Fibroblast of skin of scalp (primary cell): Measurements from ENCODE around the gene FAM171A2. TPM values are rescaled to one million over a fixed set of nuclear protein-coding genes. Genes with fewer than 3 reads are reported as not detected.
A peak's percentile ranks its signal among the peaks of the same experiment; 100 is the strongest.
"Not testable (repeated sequence)": the region's sequence is repeated elsewhere in the genome, so short reads cannot be mapped to it uniquely, and the experiment has no call there.

Experiments used
- DNase-seq: peaks from one replicate; pipeline ENCODE4 v3.0.0-alpha.2; 2013
- polyA plus RNA-seq, 2 experiments: library from polyadenylated mRNA; unstranded; fragments of 120-200 nt; gene quantifications; one replicate each; pipeline ENCODE4 v1.2.1, GENCODE V29; 2013; ENCODE audit not compliant: insufficient read length in 2 of 2

The FAM171A2 gene
- polyA plus RNA-seq (2013, experiment 1 of 2; ENCODE audit: insufficient read length) = 7.8 TPM
- 10.5 TPM for polyA plus RNA-seq (2013, experiment 2 of 2; ENCODE audit: insufficient read length)

DNA sequence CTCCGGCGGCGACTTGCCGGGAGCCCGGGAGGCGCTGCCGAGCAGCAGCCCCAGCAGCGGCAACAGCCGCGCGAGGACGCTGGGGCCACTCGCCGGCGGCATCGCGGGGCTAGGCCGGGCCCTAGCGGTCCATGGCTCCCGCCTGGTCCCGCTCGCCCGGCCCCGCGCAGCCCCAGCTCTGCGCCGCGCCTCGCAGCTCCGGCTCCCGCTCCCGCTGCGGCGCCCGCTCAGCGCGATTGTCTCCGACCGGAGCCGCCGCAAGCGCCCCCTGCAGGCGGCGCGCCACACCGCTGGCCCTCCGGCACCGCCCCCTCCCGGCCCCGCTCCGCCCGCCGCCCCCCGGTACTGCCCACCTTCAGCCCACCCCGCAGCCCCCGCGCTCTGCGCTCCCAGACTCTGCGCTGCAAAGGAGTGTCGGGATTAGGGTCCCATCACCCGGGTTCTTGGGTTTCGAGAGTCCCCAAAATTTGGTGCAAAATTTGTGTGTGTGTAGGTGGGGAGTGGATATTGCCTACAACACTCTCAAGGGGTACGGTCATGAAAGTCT lies at the start of gene FAM171A2:
TSS of gene FAM171A2 (minus strand) at position 241 of the 547 bp plus-strand sequence. CDS start at position 102, 139 bp downstream.
- peak; percentile 68 for DNase-seq

DNA sequence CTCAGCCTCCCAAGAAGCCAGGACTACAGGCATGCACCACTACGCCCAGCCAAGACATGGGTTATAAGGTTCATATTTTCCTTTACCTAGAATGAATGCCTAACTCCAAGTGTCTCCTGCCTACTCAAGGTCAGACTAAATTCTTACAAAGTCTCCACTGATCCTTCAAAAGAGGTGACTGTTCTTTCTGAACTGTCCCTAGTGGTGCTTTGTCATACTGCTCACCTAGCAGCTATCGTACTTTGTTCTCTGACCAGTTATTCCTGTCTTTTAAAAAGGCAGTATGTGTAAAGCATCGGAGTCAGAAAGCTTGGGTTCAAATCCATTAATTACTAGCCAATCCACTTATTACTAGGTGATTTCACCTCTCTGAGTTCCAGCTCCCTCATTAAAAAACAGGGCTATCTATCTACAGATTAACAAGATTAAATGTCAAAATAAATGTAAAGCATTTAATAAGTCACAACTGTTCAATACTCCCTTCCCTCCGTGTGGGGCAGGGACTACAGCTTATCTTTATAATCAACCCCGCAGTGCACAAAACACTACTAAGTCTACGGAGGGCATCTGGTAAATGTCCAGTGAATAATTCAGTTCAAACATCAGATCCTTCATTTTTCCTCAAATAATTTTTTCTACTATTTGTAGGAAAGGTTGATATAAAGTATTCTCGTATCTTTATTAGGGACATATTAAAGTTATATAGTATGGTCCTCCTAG lies 45.8 kb upstream of the FAM171A2 start:
- no peak for DNase-seq

DNA sequence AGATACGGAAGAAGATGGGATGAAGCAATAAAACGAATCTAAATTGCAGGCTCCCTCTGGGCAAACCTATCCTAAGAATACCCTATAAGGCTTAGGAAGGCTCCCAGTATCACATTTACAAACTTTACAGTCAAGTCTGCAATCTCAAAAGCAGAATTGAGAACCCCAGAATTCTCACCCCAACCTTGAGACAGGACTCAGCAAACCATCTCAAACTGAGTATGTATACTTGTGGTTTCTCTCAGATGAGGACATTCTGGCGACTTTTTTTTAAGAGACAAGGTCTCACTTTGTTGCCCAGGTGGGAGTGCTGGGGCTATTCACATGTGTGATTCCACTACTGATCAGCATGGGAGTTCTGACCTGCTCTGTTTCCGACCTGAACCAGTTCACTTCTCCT lies 45.1 kb upstream of the FAM171A2 start:
- DNase-seq = no peak

DNA sequence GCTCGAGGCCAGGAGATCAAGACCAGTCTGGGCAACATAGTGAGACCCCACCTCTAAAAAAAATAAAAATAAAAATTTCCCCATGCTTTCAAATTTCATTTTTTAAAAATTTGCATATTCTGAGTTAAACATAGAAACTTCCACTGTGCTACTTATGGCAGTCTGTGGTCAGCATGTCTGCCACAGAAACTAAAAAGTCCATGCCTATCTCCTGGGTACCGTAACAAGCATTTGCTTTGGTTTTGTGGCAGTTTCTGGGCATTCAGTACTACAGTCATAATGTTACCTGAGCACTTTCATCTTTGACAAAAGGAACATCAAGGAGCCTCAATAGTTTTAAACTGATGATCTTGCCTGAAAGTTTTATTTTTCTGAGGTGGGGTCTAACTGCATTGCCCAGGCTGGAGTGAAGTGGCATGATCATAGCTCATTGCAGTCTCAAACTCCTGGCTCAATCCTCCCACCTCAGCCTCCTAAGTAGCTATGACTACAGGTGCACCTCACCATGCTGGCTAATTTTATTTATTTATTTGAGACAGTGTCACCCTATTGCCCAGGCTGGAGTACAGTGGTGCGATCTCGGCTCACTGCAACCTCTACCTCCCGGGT lies 39.0 kb upstream of the FAM171A2 start:
- no peak for DNase-seq

DNA sequence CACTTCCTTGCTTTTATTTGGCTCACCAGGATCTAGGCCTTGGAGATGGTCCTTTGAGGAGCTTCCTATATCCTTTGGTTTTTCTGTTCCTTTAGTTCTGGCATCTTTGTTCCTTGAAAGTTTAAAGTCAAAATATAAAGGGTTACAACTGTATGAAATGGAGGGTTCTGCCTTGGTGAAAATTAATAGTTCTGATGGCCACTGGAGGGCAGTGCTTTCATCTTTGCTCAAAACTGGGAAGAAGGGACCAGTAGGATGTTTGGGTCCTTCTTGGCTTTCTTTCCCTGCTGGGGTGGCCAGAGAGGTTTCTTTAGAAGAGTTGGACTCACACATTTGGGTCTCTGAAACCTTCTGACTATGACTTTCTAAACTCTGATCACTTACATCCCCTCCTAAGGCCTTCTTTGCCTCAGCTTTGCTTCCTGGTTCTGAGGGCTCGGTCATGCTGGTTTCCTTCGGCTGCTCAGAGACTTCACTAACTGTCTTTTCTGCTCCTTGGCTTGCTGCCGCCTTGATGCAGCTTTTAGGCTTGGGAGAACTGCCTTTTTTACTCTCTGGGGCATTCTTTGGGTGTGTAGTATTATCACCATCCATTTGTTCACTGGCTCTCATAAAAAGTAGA lies 36.7 kb upstream of the FAM171A2 start:
- peak; percentile 33 for DNase-seq

DNA sequence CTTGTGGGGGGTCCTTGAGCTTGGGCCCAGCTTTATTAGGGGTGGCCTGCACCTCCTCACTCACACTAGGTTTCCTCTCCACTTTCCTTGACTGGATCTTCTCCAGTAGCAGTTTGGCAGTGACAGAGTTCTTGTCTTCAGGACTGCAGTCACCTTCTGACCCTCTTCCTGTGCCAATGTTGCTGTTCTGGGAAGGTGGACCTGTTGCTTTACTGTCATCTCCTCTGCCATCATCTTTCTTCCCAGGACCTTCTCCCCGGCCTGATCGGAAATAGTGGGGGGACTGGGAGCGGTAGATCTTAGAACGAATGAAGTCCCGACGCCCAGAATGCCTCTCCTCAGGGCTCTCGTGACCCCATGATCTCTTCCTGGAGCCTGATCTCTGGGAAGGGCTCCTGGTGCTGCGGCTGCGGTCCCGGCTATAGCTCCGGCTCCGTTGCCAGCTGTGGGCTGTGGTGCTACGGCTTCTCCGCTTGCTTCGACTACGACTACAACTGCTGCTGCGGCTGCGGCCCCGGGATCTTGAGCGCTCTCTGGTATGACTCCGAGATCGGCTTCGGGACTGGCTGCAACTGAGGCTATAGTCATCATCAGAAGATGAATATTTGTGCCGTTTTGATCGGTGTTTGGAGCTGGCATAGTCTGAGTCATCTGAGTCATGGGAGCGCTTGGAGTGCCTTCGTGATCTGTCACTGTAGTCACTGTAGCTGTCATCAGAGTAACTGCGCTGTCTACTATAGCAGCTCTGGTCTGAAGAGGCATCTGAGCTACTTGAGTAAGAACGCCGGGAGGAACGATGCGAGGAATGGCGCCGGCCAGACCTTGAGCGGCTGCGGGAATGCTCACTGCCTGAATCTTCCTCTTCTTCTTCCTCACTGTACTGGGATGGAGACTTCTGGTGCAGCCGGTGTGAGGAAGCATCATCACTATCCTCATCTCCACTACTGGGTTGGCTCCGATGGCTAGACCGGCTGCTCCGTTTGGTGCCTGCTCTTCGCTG lies 35.3 kb upstream of the FAM171A2 start:
- DNase-seq = no peak

DNA sequence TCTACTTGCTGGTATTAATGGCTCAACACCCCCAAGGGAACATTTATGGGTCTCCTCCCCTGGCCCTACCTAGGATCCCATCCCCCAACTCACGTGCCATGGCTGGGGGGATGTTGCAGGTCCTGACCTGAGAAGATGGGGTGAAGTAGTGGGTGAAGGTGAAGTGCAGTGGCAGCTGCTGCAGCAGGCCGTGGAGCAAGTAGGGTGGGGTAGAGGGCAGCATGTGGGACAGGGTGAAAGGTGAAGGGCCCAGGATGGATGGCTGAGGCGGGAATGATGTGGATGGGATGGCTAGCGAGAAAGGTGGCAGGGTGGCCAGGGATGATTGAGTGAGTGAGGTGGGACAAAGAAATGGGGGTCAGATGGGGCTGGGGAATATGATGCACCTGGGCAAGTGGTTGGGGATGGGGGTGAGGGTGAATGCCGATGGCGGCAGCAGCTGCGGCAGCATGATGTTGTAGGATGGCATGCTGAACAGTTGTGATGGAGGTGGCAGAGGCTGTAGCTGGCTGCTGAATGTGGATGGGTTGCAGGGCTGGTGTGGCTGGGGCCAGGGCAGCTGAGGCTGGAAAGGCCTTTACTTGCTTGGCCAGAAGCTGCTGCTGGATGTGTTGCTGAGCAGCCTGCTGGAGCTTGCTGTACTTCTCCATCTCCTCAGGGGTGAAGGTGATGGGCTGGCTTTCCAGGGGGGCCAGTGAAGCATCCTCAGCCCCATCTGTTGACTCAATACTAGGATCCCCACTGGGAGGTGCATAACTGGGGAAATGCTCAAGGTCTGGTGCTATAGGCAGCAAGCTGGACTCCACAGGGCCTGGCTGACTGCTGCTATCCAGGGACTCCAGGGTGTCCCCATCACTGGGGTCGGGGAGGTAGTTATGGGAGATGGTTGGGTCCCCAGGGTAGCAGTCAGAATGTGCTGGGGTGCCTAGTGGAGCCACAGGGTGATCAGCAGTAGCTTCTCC lies 34.1 kb upstream of the FAM171A2 start:
- no peak for DNase-seq

DNA sequence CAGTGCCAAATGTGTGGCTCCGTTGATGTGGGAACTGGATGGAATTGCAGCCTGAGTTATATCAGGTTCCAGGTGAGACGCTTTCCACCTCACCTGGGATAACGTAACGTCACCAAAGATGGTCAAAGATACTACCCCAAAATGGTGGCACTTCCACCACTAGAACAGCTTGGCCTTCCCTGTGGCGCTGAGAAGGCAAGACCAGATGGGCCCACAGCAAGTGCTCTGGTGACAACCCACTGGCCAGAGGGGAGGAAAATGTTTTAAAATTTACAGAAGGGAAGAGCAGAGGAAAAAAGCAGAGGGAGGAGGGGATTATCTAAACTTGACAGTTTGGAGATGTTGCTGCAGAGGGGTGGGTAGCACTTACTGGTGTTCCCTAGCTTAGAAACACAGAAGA lies 33.3 kb upstream of the FAM171A2 start:
- no peak for DNase-seq

DNA sequence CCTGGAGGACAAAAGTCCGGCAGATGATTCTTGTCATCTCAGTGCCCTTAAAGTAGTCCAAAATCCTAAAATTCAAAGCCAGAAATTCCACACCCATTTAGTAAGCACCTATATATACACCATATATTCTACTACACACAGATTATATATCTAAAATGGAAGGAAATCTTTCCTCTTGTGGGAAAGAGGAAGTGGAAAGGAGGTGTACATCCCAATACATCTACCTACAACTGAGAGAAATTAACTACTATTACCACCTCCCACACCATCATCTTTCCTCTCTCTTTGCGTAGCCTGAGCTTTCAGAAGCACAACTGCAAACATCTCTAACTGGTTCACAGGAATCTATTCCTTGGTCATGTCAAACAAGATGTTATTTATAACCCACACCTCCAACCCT lies 31.2 kb upstream of the FAM171A2 start:
- DNase-seq = no peak

DNA sequence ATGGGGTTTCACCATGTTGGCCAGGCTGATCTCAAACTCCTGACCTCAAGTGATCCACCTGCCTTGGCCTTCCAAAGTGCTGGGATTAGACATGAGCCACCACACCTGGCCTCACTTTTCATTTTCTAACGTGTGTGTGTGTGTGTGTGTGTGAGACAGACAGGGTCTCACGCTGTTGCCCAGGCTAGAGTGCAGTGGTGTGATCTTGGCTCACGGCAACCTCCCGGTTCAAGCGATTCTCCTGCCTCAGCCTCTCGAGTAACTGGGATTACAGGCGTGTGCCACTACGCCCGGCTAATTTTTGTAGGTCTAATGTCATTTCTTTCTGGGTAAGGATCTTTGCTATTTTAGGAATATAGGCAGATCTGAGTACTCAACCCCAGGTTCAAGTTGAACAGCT lies 30.5 kb upstream of the FAM171A2 start:
- not testable (repeated sequence) for DNase-seq

DNA sequence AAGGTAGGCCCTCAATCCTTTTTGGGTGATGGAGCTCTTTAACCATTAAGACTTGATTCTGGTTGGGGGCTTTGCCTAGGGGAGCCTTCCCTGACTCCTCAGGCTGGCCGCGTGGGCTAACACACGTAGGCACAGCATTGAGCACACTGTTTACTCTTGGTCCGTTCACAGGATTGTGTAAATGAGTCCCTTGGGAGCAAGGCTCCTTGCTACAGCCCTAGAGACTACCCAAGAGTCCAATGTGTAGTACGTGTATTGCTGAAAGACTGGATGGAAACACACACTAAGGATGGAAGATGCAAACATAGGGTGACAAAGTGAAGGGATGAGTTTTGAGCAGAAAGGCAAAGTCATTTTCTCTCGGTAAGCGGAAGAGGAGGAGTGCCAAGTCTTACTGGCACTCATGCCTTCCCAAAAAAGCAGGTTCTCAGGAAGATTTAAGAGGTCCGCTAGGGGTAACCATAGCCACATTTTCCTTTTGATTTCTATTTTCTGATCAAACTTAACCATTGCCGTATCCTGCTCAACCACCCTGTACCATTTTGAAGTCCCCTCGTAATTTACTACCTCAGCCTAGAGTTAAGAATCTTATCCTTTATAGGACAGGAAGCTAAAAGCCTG lies 26.7 kb upstream of the FAM171A2 start:
- DNase-seq = no peak

DNA sequence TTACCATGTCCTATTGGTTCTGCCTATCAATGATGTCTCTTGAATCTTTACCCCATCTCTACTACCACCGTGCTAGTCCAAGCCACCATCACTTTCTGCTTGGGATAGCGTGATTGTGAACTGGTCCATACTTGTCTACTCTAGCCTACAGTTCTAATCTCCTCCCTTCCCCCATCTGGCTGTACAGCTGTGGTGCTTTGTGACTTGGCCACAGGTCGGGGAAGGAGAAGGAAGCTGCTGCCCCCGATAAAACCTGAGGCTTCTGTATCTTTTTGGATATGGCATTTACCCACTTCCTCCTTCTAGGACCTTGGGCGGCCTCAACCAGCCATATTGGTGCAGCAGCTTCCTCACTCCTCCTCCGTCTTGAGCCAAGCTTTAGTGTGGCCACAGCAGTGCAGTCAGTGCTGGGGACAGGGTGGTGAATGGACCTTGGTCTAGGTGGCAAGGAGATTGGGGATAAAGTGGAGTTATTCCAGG lies 26.1 kb upstream of the FAM171A2 start:
- no peak for DNase-seq

DNA sequence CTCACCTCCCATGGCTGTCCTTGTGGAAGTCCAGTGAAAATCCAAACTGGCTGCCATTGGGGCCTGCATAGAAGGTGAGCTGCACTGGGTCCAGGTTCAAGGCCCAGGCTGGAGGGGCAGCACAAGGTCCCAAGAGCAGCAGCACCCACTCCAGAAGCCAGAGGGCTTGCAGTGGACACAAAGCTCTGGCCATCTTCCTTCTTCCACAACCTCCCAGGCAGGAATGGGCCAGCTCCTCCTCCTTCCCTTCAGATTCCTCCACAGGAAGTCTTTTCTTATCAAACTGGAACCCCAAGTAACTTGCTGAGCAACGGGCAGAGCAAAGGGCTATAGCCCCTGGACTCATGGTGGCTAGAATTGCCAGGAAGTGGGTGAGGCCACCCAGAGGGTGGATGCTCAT lies 25.6 kb upstream of the FAM171A2 start, which contains the start of gene ITGA2B:
TSS of gene ITGA2B (minus strand) at position 369 of the 400 bp plus-strand sequence. CDS start at position 193, 176 bp downstream.
- DNase-seq = no peak

DNA sequence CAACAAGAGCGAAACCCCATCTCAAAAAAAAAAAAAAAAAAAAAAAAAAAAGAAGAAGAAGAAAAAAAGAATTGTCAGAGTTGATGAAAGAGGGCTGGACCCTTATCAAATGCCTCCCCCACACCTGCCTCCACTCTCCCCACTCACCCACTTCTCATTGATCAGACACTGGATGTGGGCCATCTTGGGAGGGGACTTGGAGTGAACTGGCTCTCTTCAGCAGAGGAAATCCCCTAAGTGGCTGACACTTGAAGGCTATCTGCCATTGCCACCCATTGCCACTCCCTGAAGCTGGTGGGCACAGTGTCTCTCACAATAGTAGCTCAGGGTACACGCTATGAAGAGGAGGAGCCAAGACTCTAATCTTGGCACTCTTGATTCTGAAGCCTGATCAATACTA lies 24.2 kb upstream of the FAM171A2 start:
- DNase-seq = no peak

DNA sequence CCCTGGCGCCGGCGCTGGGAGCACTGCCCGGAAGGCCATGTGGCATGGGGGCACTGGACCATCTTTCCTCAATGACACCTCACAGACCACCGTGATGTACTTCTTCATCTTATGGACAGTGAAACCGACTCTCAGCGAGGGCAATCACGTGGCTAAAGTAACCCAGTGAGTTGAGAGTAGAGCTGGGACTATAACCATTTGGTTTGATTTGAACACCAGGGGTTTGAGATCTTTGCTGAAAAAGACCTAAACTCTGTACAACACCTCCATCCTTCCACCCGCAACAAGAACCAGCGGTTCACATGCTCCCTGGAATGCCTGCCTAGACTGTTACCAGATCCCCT lies 22.5 kb upstream of the FAM171A2 start:
- DNase-seq = no peak

DNA sequence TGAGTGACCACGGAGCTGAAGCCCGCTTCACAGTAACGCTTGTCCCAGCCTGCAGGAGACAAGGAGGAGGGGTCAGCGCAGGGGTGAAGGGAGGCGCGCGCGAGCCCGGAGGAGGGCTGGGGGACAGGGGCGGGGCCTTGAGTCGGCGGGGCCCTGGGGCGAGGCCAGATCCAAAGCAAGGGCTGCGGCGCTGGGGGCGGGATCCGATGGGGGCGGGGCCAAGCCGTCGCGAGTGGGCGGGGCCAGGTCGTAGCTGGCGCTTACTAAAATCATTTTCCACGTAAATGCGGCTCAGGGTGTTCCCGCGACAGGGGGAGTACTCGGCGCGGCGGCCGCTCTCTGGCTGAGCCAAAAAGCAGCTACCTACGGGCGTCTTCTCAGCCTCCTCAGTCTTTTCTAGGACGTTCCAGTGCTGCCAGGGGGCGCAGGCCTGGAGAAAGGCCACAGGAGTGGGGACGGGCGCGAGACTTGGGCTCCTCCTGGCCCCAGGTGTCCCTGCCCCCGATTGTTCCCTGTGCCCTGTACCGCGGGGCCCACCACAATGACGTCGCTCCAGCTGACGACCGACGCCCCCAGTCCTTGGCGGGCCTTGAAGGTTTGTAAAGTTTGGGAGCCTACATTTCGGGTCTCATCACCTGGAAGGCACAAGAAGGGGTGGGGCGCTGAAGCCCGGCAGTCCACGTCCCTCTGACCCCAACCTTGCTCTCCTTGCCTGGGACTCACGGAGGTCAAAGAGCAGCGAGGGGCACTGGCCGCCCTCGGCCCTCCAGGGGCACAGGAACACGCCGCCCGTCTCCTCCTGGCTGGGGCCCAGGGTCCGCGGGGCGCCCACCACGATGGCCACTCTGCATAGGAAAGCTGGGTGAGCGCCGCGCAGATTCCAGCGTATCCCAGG lies 21.9 kb upstream of the FAM171A2 start:
- DNase-seq = peak; percentile 69

DNA sequence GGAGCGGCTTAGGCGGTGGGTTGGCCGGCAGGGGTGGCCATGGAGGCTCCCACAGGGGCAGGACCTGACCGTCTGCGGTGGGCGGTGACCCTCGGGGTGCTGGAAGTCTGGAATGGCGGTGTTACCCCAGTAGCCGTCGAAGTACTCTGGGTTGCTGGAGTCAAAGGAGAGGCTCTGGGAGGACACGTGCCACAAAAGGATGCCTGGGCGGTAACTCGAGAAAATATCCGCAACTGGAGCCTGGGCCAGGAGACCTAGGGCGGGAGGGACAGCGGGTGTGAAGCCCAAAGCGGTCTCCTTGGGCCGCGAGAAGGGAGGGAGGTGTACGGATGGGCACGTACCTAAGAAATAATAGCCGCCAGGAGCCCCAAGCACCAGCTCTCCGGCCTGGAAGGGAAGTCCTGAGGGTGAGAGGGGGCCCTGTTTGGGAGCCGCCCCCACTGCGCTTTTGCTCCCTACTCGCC lies 21.2 kb upstream of the FAM171A2 start:
- DNase-seq = no peak

DNA sequence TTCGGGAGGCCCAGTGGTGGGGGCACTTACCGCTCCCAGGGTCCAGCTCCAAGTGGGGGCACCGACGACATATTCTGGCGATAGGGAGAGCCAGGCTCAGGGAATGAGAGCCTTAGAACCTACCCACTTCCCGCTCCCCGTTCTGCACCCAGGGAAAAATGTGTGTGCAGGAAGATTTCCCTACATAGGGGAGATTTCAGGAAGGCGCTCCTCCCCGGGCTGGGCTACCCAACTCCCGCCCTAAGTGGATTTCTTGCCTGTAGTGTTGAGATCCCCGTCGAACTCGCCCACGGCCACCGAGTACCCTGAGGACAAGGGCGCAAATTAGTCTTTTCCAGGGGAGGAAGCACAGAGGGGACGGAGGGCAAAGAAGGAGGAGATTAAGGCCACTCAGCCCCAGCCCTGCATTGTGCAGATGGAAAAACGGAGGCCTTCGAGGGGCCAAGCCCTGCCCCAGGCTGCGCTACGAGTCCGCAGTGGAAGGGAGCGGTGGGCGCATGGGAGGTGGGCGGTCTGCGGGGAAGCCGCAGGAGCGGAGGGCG lies 20.7 kb upstream of the FAM171A2 start:
- no peak for DNase-seq

DNA sequence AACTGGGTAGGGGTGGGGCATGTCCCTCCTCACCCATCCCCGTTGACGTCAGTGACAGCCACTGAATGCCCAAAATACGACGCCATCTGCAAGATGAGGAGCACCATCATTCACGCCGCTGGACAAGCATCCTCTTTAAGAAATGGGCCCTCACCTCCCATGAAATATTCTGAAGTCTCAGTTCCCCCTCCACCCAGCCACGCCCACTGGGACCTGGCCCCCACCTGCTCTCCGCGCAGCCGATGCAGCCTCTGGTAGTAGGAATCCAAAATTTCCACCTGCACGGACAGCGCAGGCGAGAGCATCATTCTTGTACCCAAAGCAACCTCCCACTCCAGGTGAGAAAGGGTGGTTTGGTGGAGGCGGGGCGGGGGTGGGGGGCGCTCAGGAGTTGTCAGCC lies 20.2 kb upstream of the FAM171A2 start:
- DNase-seq = no peak
